HepG2 (cell line): Measurements from ENCODE around the gene MIS18BP1. TPM values are rescaled to one million over a fixed set of nuclear protein-coding genes. Genes with fewer than 3 reads are reported as not detected.

Source experiments
- ATAC-seq: fragments of 200-7000 bp; cut with Tn5 transposase; 3 replicates; pipeline ENCODE4 v1.9.1; 2020; ENCODE audit warnings: mild to moderate bottlenecking, moderate library complexity
- BruUV-seq: library from RNA; stranded (reverse); fragments of 400-500 nt; replicated peaks from 2 replicates; lab custom pipeline; 2021; lab: Mats Ljungman, UMichigan
- CTCF ChIA-PET: fragments of 300-600 bp; formaldehyde crosslinking; extraction: SDS; loops from one replicate; lab custom pipeline; 2021; ENCODE audit warnings: low total read pairs, inconsistent platforms, low intra/inter-chr PET ratio; lab: Yijun Ruan, JAX
- POLR2A ChIA-PET: fragments of 350-600 bp; sonication (Branson Sonifier 250); formaldehyde crosslinking; loops from one replicate; lab custom pipeline; 2020; ENCODE audit warnings: antibody characterized with exemption, inconsistent platforms; lab: Yijun Ruan, JAX
- DNase-seq: peaks from one replicate; pipeline ENCODE4 v3.0.0-alpha.2; 2015; ENCODE audit warnings: low spot score
- FAIRE-seq: peaks from 3 replicates; lab custom pipeline; 2011; peaks lifted over from hg19 to GRCh38; lab: Jason Lieb, UNC
- H2AFZ ChIP-seq: one replicate; pipeline ENCODE4 v1.6.1; 2011; ENCODE audit warnings: low read length, inconsistent platforms
- H3K27ac ChIP-seq: fragments of 300-600 bp; 3 replicates; pipeline ENCODE4 v1.8.0; 2011; ENCODE audit warnings: mixed run types, mild to moderate bottlenecking, mixed read lengths, low read length, inconsistent platforms; ENCODE audit not compliant: insufficient read depth; ENCODE audit errors: extremely low read length
- H3K27me3 ChIP-seq, 2 experiments: fragments of 200-600 bp in 1 of 2; 2 replicates in 1 of 2; 3 replicates in 1 of 2; pipeline versions ENCODE4 v1.6.0 to v1.8.0; 2011; ENCODE audit warnings: low read length in 2 of 2, mild to moderate bottlenecking in 2 of 2, moderate library complexity in 2 of 2, inconsistent platforms in 1 of 2; ENCODE audit not compliant: insufficient read depth in 2 of 2, control insufficient read depth in 1 of 2
- H3K36me3 ChIP-seq, 2 experiments: fragments of 200-600 bp in 1 of 2; replicated peaks in 1 of 2; 2 replicates in 1 of 2; 3 replicates in 1 of 2; pipeline versions ENCODE4 v1.5.1 to v1.8.0; 2011; ENCODE audit warnings: low read length in 2 of 2, inconsistent platforms in 1 of 2; ENCODE audit not compliant: insufficient read depth in 2 of 2, control insufficient read depth in 1 of 2
- H3K4me1 ChIP-seq: 2 replicates; pipeline ENCODE4 v1.5.1; 2012; ENCODE audit warnings: low read length, inconsistent platforms; ENCODE audit not compliant: insufficient read depth
- H3K4me2 ChIP-seq: 2 replicates; pipeline ENCODE4 v1.6.0; 2011; ENCODE audit warnings: low read depth, low read length, inconsistent platforms
- H3K4me3 ChIP-seq, 3 experiments: fragments of 200-600 bp in 1 of 3; sonication (generic), shearing (Covaris generic) in 1 of 3; replicated peaks in 1 of 3; 2 replicates each; pipeline ENCODE4 v1.5.1; 2011 to 2016; ENCODE audit warnings: low read length in 3 of 3, inconsistent platforms in 2 of 3, low read depth in 2 of 3, mild to moderate bottlenecking in 2 of 3, control low read depth in 1 of 3, mixed read lengths in 1 of 3; ENCODE audit not compliant: insufficient read depth in 1 of 3
- H3K79me2 ChIP-seq: one replicate; pipeline ENCODE4 v1.6.1; 2011; ENCODE audit warnings: low read length, inconsistent platforms; ENCODE audit not compliant: insufficient read depth
- H3K9ac ChIP-seq: 2 replicates; pipeline ENCODE4 v1.6.0; 2011; ENCODE audit warnings: mild to moderate bottlenecking, low read depth, low read length, inconsistent platforms; ENCODE audit not compliant: insufficient read depth
- H3K9me3 ChIP-seq: 2 replicates; pipeline ENCODE4 v1.5.1; 2012; ENCODE audit warnings: mild to moderate bottlenecking, low read length
- H4K20me1 ChIP-seq: 2 replicates; pipeline ENCODE4 v1.6.0; 2011; ENCODE audit warnings: inconsistent platforms, mild to moderate bottlenecking, low read length, moderate library complexity; ENCODE audit not compliant: insufficient read depth
- ATF7-NPFF ChIP-seq: sonication (generic); formaldehyde crosslinking; IDR thresholded peaks from 2 replicates; pipeline ENCODE4 v1.8.1; 2023; ENCODE audit warnings: mild to moderate bottlenecking, low read depth, missing genetic modification reagents, moderate library complexity
- CHD4 ChIP-seq: fragments of 200-600 bp; sonication (generic); IDR thresholded peaks from 2 replicates; pipeline ENCODE4 v1.7.0; 2017; ENCODE audit warnings: mild to moderate bottlenecking, low read length, borderline replicate concordance
- FUBP1 ChIP-seq: sonication (generic); formaldehyde crosslinking; IDR thresholded peaks from 2 replicates; pipeline ENCODE4 v1.5.1; 2020; ENCODE audit warnings: missing genetic modification reagents, mild to moderate bottlenecking, borderline replicate concordance
- GATA4 ChIP-seq: sonication (generic); IDR thresholded peaks from 2 replicates; pipeline ENCODE4 v1.6.1; 2016; ENCODE audit warnings: antibody characterized with exemption, low read depth, borderline replicate concordance
- IRF1 ChIP-seq: sonication (generic); formaldehyde crosslinking; IDR thresholded peaks from 2 replicates; pipeline ENCODE4 v1.4.0; 2020; ENCODE audit warnings: low read depth, mild to moderate bottlenecking, missing genetic modification reagents
- KDM5A ChIP-seq: fragments of 200-600 bp; sonication (generic); IDR thresholded peaks from 2 replicates; pipeline ENCODE4 v1.7.0; 2018; ENCODE audit warnings: antibody characterized with exemption, mild to moderate bottlenecking, low read length, borderline replicate concordance
- MAZ ChIP-seq, 2 experiments: sonication (generic) in 1 of 2; formaldehyde crosslinking in 1 of 2; IDR thresholded peaks; 2 replicates each; pipeline versions ENCODE4 v1.5.0 to v1.6.1; 2012 to 2020; ENCODE audit warnings: low read depth in 2 of 2, mild to moderate bottlenecking in 2 of 2, borderline replicate concordance in 1 of 2, improper control_type of control experiment in 1 of 2, low read length in 1 of 2, missing genetic modification reagents in 1 of 2, moderate library complexity in 1 of 2
- ONECUT2 ChIP-seq: sonication (generic); formaldehyde crosslinking; IDR thresholded peaks from 2 replicates; pipeline ENCODE4 v1.4.0; 2020; ENCODE audit warnings: missing genetic modification reagents
- RELA ChIP-seq: sonication (generic); formaldehyde crosslinking; IDR thresholded peaks from 2 replicates; pipeline ENCODE4 v1.4.0; 2020; ENCODE audit warnings: missing genetic modification reagents
- REXO4 ChIP-seq: sonication (generic); formaldehyde crosslinking; IDR thresholded peaks from 2 replicates; pipeline ENCODE4 v1.8.0; 2022; ENCODE audit warnings: missing genetic modification reagents, mild to moderate bottlenecking, borderline replicate concordance
- SNRNP70 ChIP-seq: fragments of 200-400 bp; formaldehyde crosslinking; IDR thresholded peaks from 2 replicates; pipeline ENCODE4 v1.6.1; 2017; ENCODE audit warnings: mild to moderate bottlenecking, low read depth, low read length, moderate library complexity
- ZBTB49 ChIP-seq: sonication (generic); formaldehyde crosslinking; IDR thresholded peaks from 2 replicates; pipeline ENCODE4 v1.4.0; 2020; ENCODE audit warnings: missing genetic modification reagents, borderline replicate concordance
- ZMYM4 ChIP-seq: sonication (generic); formaldehyde crosslinking; IDR thresholded peaks from 2 replicates; pipeline ENCODE4 v1.8.1; 2023; ENCODE audit warnings: mild to moderate bottlenecking, missing genetic modification reagents
- ZNF550 ChIP-seq: sonication (generic); formaldehyde crosslinking; IDR thresholded peaks from 2 replicates; pipeline ENCODE4 v1.4.0; 2020; ENCODE audit warnings: mild to moderate bottlenecking, missing genetic modification reagents, borderline replicate concordance
- WGBS: methylation state at CpG from one replicate; pipeline ENCODE4 v1.1.6; 2017; ENCODE audit warnings: low lambda C conversion rate; 5-methylcytosine and 5-hydroxymethylcytosine counted together
- in situ Hi-C: cut with HindIII; loops from 2 replicates; pipeline ENCODE4 v1.10.0; 2017; ENCODE audit warnings: low pct_unique_long_range_greater_than_20kb; ENCODE audit not compliant: extremely low pct_ligation_motif_present
- intact Hi-C: fragments of 100-400 bp; cut with micrococcal nuclease; formaldehyde crosslinking; loops from one replicate; pipeline ENCODE4 v1.10.0; 2022; ENCODE audit not compliant: unreplicated experiment
- polyA plus RNA-seq, 8 experiments: library from polyadenylated mRNA; depleted of rRNA in 3 of 8; stranded (reverse) in 7 of 8; unstranded in 1 of 8; fragments of >200 nt; fragmentation: Illumina TruSeq in 4 of 8; extraction: Trizol in 4 of 8; gene quantifications; 2 replicates each; pipeline versions ENCODE4 v1.2.1 to v1.2.3, GENCODE V29; 2011 to 2016; ENCODE audit warnings: low read depth in 4 of 8, missing spikeins in 1 of 8, mixed read lengths in 1 of 8; ENCODE audit not compliant: insufficient read depth in 1 of 8
- total RNA-seq, 5 experiments: library from RNA; depleted of rRNA; stranded (reverse); fragments of >200 nt; fragmentation: Illumina TruSeq; extraction: Trizol; gene quantifications; 2 replicates each; pipeline ENCODE4 v1.2.3, GENCODE V29; 2016; ENCODE audit warnings: low read depth in 1 of 5
- TF ChIP-seq, protein P1 (sequence below): sonication (generic); formaldehyde crosslinking; IDR thresholded peaks from 2 replicates; pipeline ENCODE4 v1.4.0; 2020; ENCODE audit warnings: mild to moderate bottlenecking, missing genetic modification reagents
- TF ChIP-seq, protein P2 (sequence below): sonication (generic); formaldehyde crosslinking; IDR thresholded peaks from 2 replicates; pipeline ENCODE4 v1.8.0; 2022; ENCODE audit warnings: mild to moderate bottlenecking, missing genetic modification reagents, moderate library complexity

MIS18BP1 gene
- total and polyA plus RNA-seq, 2 of the 13 experiments (the other 11 are each of a cell fraction or from before 2014, with no cell fraction given), result 9.5 to 36.4 TPM

- TF ChIP-seq FUBP1 (CRISPR knock-in tag) (no peak), GATA4 (no peak), ONECUT2 (CRISPR knock-in tag) (no peak), ZBTB49 (no peak), CHD4 (no peak), ZMYM4 (no peak), KDM5A (no peak), ATF7-NPFF (CRISPR knock-in tag) (no peak), SNRNP70 (no peak), REXO4 (CRISPR knock-in tag) (no peak), RELA (CRISPR knock-in tag) (no peak), MAZ (IDR thresholded peaks at IDR 0.05; ENCODE audit: borderline replicate concordance, low read depth, low read length) (no peak), MAZ (CRISPR knock-in tag; IDR thresholded peaks at IDR 0.05; ENCODE audit: low read depth) (no peak), IRF1 (CRISPR knock-in tag) (no peak), ZNF550 (CRISPR knock-in tag) (no peak)
- TF ChIP-seq, protein P1, sequence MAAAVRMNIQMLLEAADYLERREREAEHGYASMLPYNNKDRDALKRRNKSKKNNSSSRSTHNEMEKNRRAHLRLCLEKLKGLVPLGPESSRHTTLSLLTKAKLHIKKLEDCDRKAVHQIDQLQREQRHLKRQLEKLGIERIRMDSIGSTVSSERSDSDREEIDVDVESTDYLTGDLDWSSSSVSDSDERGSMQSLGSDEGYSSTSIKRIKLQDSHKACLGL (CRISPR knock-in tag), result no peak
- TF ChIP-seq, protein P2, sequence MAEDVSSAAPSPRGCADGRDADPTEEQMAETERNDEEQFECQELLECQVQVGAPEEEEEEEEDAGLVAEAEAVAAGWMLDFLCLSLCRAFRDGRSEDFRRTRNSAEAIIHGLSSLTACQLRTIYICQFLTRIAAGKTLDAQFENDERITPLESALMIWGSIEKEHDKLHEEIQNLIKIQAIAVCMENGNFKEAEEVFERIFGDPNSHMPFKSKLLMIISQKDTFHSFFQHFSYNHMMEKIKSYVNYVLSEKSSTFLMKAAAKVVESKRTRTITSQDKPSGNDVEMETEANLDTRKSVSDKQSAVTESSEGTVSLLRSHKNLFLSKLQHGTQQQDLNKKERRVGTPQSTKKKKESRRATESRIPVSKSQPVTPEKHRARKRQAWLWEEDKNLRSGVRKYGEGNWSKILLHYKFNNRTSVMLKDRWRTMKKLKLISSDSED (CRISPR knock-in tag), result no peak
- Histone ChIP-seq H3K4me2 (no peak overlapping the region), H3K4me3 (no peak overlapping the region), H3K9ac (no peak overlapping the region), H3K27ac (no peak overlapping the region), H4K20me1 (no peaks in the 10 kb centered on the region; the same call in 1 of the 2 replicates), H3K27me3 (no peaks in the 10 kb centered on the region; a peak in 1 of 5 replicates), H2AFZ (no peak overlapping the region), H3K36me3 (peaks cover 1 to 37% of the 10 kb centered on the region in 2 experiments; a peak in 2 of 5 replicates), H3K4me1 (peaks cover under 1% of the 10 kb centered on the region; the same call in 1 of the 2 replicates), H3K79me2 (no peaks in the 10 kb centered on the region), H3K9me3 (no peaks in the 10 kb centered on the region)
- FAIRE-seq (no peak), ATAC-seq (no peak), DNase-seq (no peak)
- WGBS, result 97% methylated on average over 3 of the region's 3 CpGs
- in situ Hi-C loops (no loop called here), intact Hi-C loops (no loop called here)
- no TSS peak for BruUV-seq
- POLR2A ChIA-PET, result no interaction called here
- CTCF ChIA-PET, result no interaction called here
Measured at GRCh38 chr14:45222485-45223262, 30.3 kb downstream of the MIS18BP1 start.
